ENCODE measurements around the gene RAB36. TPM values are rescaled to one million over a fixed set of nuclear protein-coding genes. Genes with fewer than 3 reads are reported as not detected.

RAB36 gene
- total and polyA plus RNA-seq, 4 donors, result 0.22 to 0.56 (median 0.37) TPM

GRCh38 chr22:23150762-23151161, 5.5 kb downstream of the RAB36 start:
- 65% methylated on average over 6 of the region's 6 CpGs for WGBS
- TF ChIP-seq CTCF (IDR thresholded peaks at IDR 0.05; ENCODE audit: low read depth, low read length, missing input control), result no peak
- no peak for TF ChIP-seq JUND (IDR thresholded peaks at IDR 0.05)
- no peak overlapping the region for H3K4me3 ChIP-seq (ENCODE audit: low read depth in 1 of 3, low read length in 3 of 3)
- H3K9ac ChIP-seq (ENCODE audit: low read depth in 1 of 2, low read length in 2 of 2), result no peak overlapping the region
- no peaks in the 10 kb centered on the region for H3K36me3 ChIP-seq (ENCODE audit: control insufficient read depth in 4 of 4, insufficient read depth in 3 of 4, low read depth in 1 of 4, low read length in 3 of 4)
- no peak for DNase-seq (ENCODE audit: low spot score)
- peaks cover 5 to 19% (median 13%) of the 10 kb centered on the region in 4 donors for H3K4me1 ChIP-seq (ENCODE audit: control insufficient read depth in 4 of 4, insufficient read depth in 4 of 4, low read length in 3 of 4)
- H3K27ac ChIP-seq (ENCODE audit: low read depth in 1 of 2, low read length in 2 of 2), result no peak overlapping the region
- H3K27me3 ChIP-seq (ENCODE audit: control insufficient read depth in 4 of 4, insufficient read depth in 4 of 4, low read length in 3 of 4), result no peaks in the 10 kb centered on the region
- no peaks in the 10 kb centered on the region for H3K9me3 ChIP-seq (ENCODE audit: control insufficient read depth in 4 of 4, low read length in 3 of 4)

- 96% methylated on average over 16 of the region's 16 CpGs for WGBS
- Histone ChIP-seq H3K4me1 (ENCODE audit: control insufficient read depth in 4 of 4, insufficient read depth in 4 of 4, low read length in 3 of 4) (peaks cover 5 to 22% (median 15%) of the 10 kb centered on the region in 4 donors), H3K9me3 (ENCODE audit: control insufficient read depth in 4 of 4, low read length in 3 of 4) (no peaks in the 10 kb centered on the region), H3K36me3 (ENCODE audit: control insufficient read depth in 4 of 4, insufficient read depth in 3 of 4, low read depth in 1 of 4, low read length in 3 of 4) (no peaks in the 10 kb centered on the region), H3K4me3 (ENCODE audit: low read depth in 1 of 3, low read length in 3 of 3) (no peak overlapping the region), H3K27me3 (ENCODE audit: control insufficient read depth in 4 of 4, insufficient read depth in 4 of 4, low read length in 3 of 4) (no peaks in the 10 kb centered on the region), H3K27ac (ENCODE audit: low read depth in 1 of 2, low read length in 2 of 2) (no peak overlapping the region), H3K9ac (ENCODE audit: low read depth in 1 of 2, low read length in 2 of 2) (no peak overlapping the region)
- DNase-seq (ENCODE audit: low spot score), result no peak
- no peak for TF ChIP-seq FOXA1 (IDR thresholded peaks at IDR 0.05)
- TF ChIP-seq HNF4A (conservative IDR thresholded peaks at IDR 0.05), result no peak
- TF ChIP-seq TAF1 (conservative IDR thresholded peaks at IDR 0.05), result no peak
- no peak for TF ChIP-seq JUND (IDR thresholded peaks at IDR 0.05)
- TF ChIP-seq GABPA (IDR thresholded peaks at IDR 0.05 in 1 of 2, conservative IDR thresholded peaks at IDR 0.05 in 1 of 2), result no peak
- no peak for TF ChIP-seq SP1 (IDR thresholded peaks at IDR 0.05)
- TF ChIP-seq ATF3 (IDR thresholded peaks at IDR 0.05), result no peak
- no peak for TF ChIP-seq FOXA2 (IDR thresholded peaks at IDR 0.05)
- TF ChIP-seq MAX (IDR thresholded peaks at IDR 0.05), result no peak
- no peak for TF ChIP-seq RXRA (IDR thresholded peaks at IDR 0.05)
- TF ChIP-seq YY1 (IDR thresholded peaks at IDR 0.05), result no peak
- no peak for TF ChIP-seq CTCF (IDR thresholded peaks at IDR 0.05; ENCODE audit: low read depth, low read length, missing input control)
- TF ChIP-seq ZBTB33 (IDR thresholded peaks at IDR 0.05), result no peak
These were observed 6.5 kb downstream of the RAB36 start for GRCh38 chr22:23151827-23152226.

Measured in liver (tissue), 9 donors.